HEK293 (cell line): ENCODE measurements around the gene TSC2.

ENCODE experiments used
- HOXA7 ChIP-seq: sonication (generic); formaldehyde crosslinking; IDR thresholded peaks from 2 replicates; pipeline ENCODE4 v1.8.1; 2022; ENCODE audit warnings: missing genetic modification reagents, borderline replicate concordance
- IKZF3 ChIP-seq: fragments of 450-650 bp; IDR thresholded peaks from 2 replicates; pipeline ENCODE4 v1.5.0; 2018; ENCODE audit warnings: missing biosample characterization, mild to moderate bottlenecking, missing genetic modification characterization, moderate library complexity
- KLF8 ChIP-seq: fragments of 450-650 bp; formaldehyde crosslinking; IDR thresholded peaks from 2 replicates; pipeline ENCODE4 v1.5.1; 2016; ENCODE audit warnings: missing biosample characterization, missing genetic modification characterization
- MYNN ChIP-seq: fragments of 450-650 bp; formaldehyde crosslinking; IDR thresholded peaks from 2 replicates; pipeline ENCODE4 v1.5.1; 2016; ENCODE audit warnings: missing biosample characterization, missing genetic modification characterization, borderline replicate concordance
- OVOL3 ChIP-seq: fragments of 450-650 bp; formaldehyde crosslinking; IDR thresholded peaks from 2 replicates; pipeline ENCODE4 v1.5.1; 2016; ENCODE audit warnings: missing biosample characterization, missing genetic modification characterization
- TRIM28 ChIP-seq: IDR thresholded peaks from 2 replicates; pipeline ENCODE4 v1.6.1; 2011; ENCODE audit warnings: low read length, control low read depth, borderline replicate concordance
- ZBTB20 ChIP-seq: fragments of 450-650 bp; formaldehyde crosslinking; IDR thresholded peaks from 2 replicates; pipeline ENCODE4 v1.5.1; 2016; ENCODE audit warnings: missing biosample characterization, missing genetic modification characterization
- ZFP41 ChIP-seq: fragments of 450-650 bp; formaldehyde crosslinking; IDR thresholded peaks from 2 replicates; pipeline ENCODE4 v1.5.1; 2016; ENCODE audit warnings: missing biosample characterization, missing genetic modification characterization, borderline replicate concordance
- ZIC2 ChIP-seq: fragments of 450-650 bp; formaldehyde crosslinking; IDR thresholded peaks from 2 replicates; pipeline ENCODE4 v1.5.1; 2016; ENCODE audit warnings: missing biosample characterization, missing genetic modification characterization
- ZNF23 ChIP-seq: fragments of 450-650 bp; formaldehyde crosslinking; IDR thresholded peaks from 2 replicates; pipeline ENCODE4 v1.5.1; 2016; ENCODE audit warnings: missing biosample characterization, missing genetic modification characterization, borderline replicate concordance
- ZNF274 ChIP-seq, 2 experiments: fragments of 200-500 bp in 1 of 2; fragments of 450-650 bp in 1 of 2; sonication (Bioruptor generic) in 1 of 2; formaldehyde crosslinking in 1 of 2; IDR thresholded peaks; 2 replicates each; pipeline versions ENCODE4 v1.5.1 to v1.6.1; 2014 to 2016; ENCODE audit warnings: borderline replicate concordance in 1 of 2, inconsistent platforms in 1 of 2, low read length in 1 of 2, missing biosample characterization in 1 of 2, missing genetic modification characterization in 1 of 2
- ZNF302 ChIP-seq: fragments of 450-650 bp; formaldehyde crosslinking; IDR thresholded peaks from 2 replicates; pipeline ENCODE4 v1.5.1; 2016; ENCODE audit warnings: missing biosample characterization, missing genetic modification characterization, low read depth
- ZNF335 ChIP-seq: fragments of 450-650 bp; formaldehyde crosslinking; conservative IDR thresholded peaks from 2 replicates; pipeline ENCODE4 v1.5.1; 2016; ENCODE audit warnings: missing biosample characterization, missing genetic modification characterization
- ZNF341 ChIP-seq: fragments of 450-650 bp; formaldehyde crosslinking; IDR thresholded peaks from 2 replicates; pipeline ENCODE4; 2016; ENCODE audit warnings: low read depth, missing biosample characterization, missing genetic modification characterization
- ZNF558 ChIP-seq: fragments of 450-650 bp; formaldehyde crosslinking; IDR thresholded peaks from 2 replicates; pipeline ENCODE4 v1.5.1; 2016; ENCODE audit warnings: missing biosample characterization, missing genetic modification characterization
- ZNF596 ChIP-seq: fragments of 450-650 bp; IDR thresholded peaks from 2 replicates; pipeline ENCODE4 v1.5.0; 2018; ENCODE audit warnings: missing biosample characterization, mild to moderate bottlenecking, missing genetic modification characterization, moderate library complexity
- ZNF600 ChIP-seq: fragments of 450-650 bp; formaldehyde crosslinking; IDR thresholded peaks from 2 replicates; pipeline ENCODE4 v1.5.1; 2016; ENCODE audit warnings: missing biosample characterization, missing genetic modification characterization
- ZNF670 ChIP-seq: fragments of 450-650 bp; formaldehyde crosslinking; IDR thresholded peaks from 2 replicates; pipeline ENCODE4 v1.5.1; 2016; ENCODE audit warnings: missing biosample characterization, missing genetic modification characterization, low read depth
- ZNF837 ChIP-seq: fragments of 450-650 bp; formaldehyde crosslinking; IDR thresholded peaks from 2 replicates; pipeline ENCODE4 v1.5.1; 2016; ENCODE audit warnings: missing biosample characterization, missing genetic modification characterization
- TF ChIP-seq, protein P1 (sequence below): fragments of 450-650 bp; formaldehyde crosslinking; IDR thresholded peaks from 2 replicates; pipeline ENCODE4 v1.5.1; 2017; ENCODE audit warnings: missing biosample characterization, missing genetic modification characterization
- TF ChIP-seq, protein P2 (sequence below): fragments of 450-650 bp; formaldehyde crosslinking; IDR thresholded peaks from 2 replicates; pipeline ENCODE4 v1.5.1; 2016; ENCODE audit warnings: missing biosample characterization, missing genetic modification characterization
- TF ChIP-seq, protein P3 (sequence below): fragments of 450-650 bp; formaldehyde crosslinking; conservative IDR thresholded peaks from 2 replicates; pipeline ENCODE4 v1.5.1; 2016; ENCODE audit warnings: low read depth, missing biosample characterization, missing genetic modification characterization
- TF ChIP-seq, protein P4 (sequence below): fragments of 450-650 bp; formaldehyde crosslinking; conservative IDR thresholded peaks from 2 replicates; pipeline ENCODE4 v1.5.1; 2016; ENCODE audit warnings: low read depth, missing biosample characterization, missing genetic modification characterization
- TF ChIP-seq, protein P5 (sequence below): fragments of 450-650 bp; formaldehyde crosslinking; IDR thresholded peaks from 2 replicates; pipeline ENCODE4 v1.5.1; 2016; ENCODE audit warnings: missing biosample characterization, missing genetic modification characterization

Gene TSC2

DNA sequence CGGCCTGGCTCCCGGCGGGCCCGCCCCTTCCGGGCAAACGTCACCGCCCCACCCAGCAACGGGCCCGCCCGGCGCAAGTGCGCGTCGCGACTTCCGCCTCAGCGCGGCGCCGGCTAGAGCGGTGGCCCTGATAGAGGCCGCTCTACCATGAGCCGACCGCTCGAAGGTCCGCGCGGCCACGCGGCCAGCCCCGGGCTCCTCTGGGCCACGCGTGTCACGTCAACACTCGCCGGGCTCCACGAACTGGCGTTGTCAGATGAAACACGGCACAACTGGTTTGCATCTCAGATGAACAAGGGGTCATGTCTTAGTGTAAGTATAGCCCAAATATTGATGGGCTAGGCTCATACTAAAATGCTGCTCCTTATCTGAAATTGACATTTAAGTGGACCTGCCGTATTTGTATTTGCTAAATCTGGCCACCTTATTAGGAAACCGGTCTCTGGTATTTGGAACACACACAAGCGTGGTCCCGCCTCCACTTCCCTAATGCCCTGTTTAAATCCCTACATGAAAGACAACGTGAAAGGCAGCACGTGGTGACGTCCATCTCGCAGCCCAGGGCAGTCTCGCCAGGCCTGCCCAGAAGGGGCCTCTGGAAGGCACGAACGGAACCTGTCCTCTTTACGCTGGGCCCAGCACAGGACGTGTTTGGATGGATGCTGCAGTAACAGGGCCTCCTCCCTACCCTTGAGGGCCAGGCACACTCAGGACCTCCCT lies 37.8 kb upstream of the TSC2 start, which contains the start of gene ZNF598 (continued):
- TF ChIP-seq, protein P1, sequence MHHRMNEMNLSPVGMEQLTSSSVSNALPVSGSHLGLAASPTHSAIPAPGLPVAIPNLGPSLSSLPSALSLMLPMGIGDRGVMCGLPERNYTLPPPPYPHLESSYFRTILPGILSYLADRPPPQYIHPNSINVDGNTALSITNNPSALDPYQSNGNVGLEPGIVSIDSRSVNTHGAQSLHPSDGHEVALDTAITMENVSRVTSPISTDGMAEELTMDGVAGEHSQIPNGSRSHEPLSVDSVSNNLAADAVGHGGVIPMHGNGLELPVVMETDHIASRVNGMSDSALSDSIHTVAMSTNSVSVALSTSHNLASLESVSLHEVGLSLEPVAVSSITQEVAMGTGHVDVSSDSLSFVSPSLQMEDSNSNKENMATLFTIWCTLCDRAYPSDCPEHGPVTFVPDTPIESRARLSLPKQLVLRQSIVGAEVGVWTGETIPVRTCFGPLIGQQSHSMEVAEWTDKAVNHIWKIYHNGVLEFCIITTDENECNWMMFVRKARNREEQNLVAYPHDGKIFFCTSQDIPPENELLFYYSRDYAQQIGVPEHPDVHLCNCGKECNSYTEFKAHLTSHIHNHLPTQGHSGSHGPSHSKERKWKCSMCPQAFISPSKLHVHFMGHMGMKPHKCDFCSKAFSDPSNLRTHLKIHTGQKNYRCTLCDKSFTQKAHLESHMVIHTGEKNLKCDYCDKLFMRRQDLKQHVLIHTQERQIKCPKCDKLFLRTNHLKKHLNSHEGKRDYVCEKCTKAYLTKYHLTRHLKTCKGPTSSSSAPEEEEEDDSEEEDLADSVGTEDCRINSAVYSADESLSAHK (tag by site-specific recombination) = no peak
- TF ChIP-seq ZNF302 (tag by site-specific recombination) = no peak
- peak; percentile 62; the same call in 1 of the 2 replicates for TF ChIP-seq OVOL3 (tag by site-specific recombination)
- peak; percentile 39; the same call in 1 of the 2 replicates for TF ChIP-seq ZNF341 (tag by site-specific recombination)
- no peak for TF ChIP-seq ZNF600 (tag by site-specific recombination)
- TF ChIP-seq, protein P2, sequence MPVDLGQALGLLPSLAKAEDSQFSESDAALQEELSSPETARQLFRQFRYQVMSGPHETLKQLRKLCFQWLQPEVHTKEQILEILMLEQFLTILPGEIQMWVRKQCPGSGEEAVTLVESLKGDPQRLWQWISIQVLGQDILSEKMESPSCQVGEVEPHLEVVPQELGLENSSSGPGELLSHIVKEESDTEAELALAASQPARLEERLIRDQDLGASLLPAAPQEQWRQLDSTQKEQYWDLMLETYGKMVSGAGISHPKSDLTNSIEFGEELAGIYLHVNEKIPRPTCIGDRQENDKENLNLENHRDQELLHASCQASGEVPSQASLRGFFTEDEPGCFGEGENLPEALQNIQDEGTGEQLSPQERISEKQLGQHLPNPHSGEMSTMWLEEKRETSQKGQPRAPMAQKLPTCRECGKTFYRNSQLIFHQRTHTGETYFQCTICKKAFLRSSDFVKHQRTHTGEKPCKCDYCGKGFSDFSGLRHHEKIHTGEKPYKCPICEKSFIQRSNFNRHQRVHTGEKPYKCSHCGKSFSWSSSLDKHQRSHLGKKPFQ (tag by site-specific recombination) = no peak
- TF ChIP-seq ZBTB20 (tag by site-specific recombination) = no peak
- TF ChIP-seq KLF8 (tag by site-specific recombination) = peak; percentile 78
- TF ChIP-seq, protein P3, sequence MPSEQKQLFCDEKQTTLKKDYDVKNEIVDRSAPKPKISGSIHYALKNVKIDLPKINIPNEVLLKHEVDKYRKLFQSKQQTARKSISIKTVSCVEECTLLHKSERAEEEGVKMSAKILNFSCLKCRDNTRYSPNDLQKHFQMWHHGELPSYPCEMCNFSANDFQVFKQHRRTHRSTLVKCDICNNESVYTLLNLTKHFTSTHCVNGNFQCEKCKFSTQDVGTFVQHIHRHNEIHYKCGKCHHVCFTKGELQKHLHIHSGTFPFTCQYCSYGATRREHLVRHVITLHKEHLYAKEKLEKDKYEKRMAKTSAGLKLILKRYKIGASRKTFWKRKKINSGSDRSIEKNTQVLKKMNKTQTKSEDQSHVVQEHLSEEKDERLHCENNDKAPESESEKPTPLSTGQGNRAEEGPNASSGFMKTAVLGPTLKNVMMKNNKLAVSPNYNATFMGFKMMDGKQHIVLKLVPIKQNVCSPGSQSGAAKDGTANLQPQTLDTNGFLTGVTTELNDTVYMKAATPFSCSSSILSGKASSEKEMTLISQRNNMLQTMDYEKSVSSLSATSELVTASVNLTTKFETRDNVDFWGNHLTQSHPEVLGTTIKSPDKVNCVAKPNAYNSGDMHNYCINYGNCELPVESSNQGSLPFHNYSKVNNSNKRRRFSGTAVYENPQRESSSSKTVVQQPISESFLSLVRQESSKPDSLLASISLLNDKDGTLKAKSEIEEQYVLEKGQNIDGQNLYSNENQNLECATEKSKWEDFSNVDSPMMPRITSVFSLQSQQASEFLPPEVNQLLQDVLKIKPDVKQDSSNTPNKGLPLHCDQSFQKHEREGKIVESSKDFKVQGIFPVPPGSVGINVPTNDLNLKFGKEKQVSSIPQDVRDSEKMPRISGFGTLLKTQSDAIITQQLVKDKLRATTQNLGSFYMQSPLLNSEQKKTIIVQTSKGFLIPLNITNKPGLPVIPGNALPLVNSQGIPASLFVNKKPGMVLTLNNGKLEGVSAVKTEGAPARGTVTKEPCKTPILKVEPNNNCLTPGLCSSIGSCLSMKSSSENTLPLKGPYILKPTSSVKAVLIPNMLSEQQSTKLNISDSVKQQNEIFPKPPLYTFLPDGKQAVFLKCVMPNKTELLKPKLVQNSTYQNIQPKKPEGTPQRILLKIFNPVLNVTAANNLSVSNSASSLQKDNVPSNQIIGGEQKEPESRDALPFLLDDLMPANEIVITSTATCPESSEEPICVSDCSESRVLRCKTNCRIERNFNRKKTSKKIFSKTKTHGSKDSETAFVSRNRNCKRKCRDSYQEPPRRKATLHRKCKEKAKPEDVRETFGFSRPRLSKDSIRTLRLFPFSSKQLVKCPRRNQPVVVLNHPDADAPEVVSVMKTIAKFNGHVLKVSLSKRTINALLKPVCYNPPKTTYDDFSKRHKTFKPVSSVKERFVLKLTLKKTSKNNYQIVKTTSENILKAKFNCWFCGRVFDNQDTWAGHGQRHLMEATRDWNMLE = peak; percentile 72
- TF ChIP-seq, protein P4, sequence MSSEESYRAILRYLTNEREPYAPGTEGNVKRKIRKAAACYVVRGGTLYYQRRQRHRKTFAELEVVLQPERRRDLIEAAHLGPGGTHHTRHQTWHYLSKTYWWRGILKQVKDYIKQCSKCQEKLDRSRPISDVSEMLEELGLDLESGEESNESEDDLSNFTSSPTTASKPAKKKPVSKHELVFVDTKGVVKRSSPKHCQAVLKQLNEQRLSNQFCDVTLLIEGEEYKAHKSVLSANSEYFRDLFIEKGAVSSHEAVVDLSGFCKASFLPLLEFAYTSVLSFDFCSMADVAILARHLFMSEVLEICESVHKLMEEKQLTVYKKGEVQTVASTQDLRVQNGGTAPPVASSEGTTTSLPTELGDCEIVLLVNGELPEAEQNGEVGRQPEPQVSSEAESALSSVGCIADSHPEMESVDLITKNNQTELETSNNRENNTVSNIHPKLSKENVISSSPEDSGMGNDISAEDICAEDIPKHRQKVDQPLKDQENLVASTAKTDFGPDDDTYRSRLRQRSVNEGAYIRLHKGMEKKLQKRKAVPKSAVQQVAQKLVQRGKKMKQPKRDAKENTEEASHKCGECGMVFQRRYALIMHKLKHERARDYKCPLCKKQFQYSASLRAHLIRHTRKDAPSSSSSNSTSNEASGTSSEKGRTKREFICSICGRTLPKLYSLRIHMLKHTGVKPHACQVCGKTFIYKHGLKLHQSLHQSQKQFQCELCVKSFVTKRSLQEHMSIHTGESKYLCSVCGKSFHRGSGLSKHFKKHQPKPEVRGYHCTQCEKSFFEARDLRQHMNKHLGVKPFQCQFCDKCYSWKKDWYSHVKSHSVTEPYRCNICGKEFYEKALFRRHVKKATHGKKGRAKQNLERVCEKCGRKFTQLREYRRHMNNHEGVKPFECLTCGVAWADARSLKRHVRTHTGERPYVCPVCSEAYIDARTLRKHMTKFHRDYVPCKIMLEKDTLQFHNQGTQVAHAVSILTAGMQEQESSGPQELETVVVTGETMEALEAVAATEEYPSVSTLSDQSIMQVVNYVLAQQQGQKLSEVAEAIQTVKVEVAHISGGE (tag by site-specific recombination) = peak; percentile 89
- TF ChIP-seq ZNF274 (IDR thresholded peaks at IDR 0.05; ENCODE audit: low read length) = no peak
- no peak for TF ChIP-seq ZNF274 (tag by site-specific recombination; IDR thresholded peaks at IDR 0.05; ENCODE audit: borderline replicate concordance)
- TF ChIP-seq ZFP41 (tag by site-specific recombination) = no peak
- TF ChIP-seq ZNF670 (tag by site-specific recombination) = no peak
- TF ChIP-seq MYNN = no peak
- TF ChIP-seq, protein P5, sequence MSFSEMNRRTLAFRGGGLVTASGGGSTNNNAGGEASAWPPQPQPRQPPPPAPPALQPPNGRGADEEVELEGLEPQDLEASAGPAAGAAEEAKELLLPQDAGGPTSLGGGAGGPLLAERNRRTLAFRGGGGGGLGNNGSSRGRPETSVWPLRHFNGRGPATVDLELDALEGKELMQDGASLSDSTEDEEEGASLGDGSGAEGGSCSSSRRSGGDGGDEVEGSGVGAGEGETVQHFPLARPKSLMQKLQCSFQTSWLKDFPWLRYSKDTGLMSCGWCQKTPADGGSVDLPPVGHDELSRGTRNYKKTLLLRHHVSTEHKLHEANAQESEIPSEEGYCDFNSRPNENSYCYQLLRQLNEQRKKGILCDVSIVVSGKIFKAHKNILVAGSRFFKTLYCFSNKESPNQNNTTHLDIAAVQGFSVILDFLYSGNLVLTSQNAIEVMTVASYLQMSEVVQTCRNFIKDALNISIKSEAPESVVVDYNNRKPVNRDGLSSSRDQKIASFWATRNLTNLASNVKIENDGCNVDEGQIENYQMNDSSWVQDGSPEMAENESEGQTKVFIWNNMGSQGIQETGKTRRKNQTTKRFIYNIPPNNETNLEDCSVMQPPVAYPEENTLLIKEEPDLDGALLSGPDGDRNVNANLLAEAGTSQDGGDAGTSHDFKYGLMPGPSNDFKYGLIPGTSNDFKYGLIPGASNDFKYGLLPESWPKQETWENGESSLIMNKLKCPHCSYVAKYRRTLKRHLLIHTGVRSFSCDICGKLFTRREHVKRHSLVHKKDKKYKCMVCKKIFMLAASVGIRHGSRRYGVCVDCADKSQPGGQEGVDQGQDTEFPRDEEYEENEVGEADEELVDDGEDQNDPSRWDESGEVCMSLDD (tag by site-specific recombination) = no peak
- TF ChIP-seq ZIC2 = no peak
- TF ChIP-seq ZNF837 (tag by site-specific recombination) = no peak
- TF ChIP-seq ZNF558 (tag by site-specific recombination) = no peak
- TF ChIP-seq HOXA7 (CRISPR knock-in tag) = no peak
- no peak for TF ChIP-seq ZNF596 (tag by site-specific recombination)
- peak; percentile 90 for TF ChIP-seq ZNF335
- no peak for TF ChIP-seq ZNF23 (tag by site-specific recombination)
- TF ChIP-seq IKZF3 (tag by site-specific recombination) = no peak
- TF ChIP-seq TRIM28 = 0 out of 2 replicates have a peak, but pooled peaks have one; percentile 18
